AG04450 (cell line): ENCODE data around the gene IRF2BPL. TPM values are rescaled to one million over a fixed set of nuclear protein-coding genes. Genes with fewer than 3 reads are reported as not detected.

ENCODE experiments used
- CTCF ChIA-PET: fragments of 300-600, 350-600 bp; formaldehyde crosslinking; extraction: SDS; loops from one replicate; lab custom pipeline; 2022; ENCODE audit warnings: antibody characterized with exemption, inconsistent platforms; lab: Charles Lee
- POLR2A ChIA-PET: fragments of 350-600 bp; formaldehyde crosslinking; extraction: SDS; loops from one replicate; lab custom pipeline; 2021; ENCODE audit warnings: antibody characterized with exemption, inconsistent platforms; lab: Yijun Ruan, JAX
- DNase-seq: peaks from one replicate; pipeline ENCODE4 v3.0.0-alpha.2; 2011; ENCODE audit warnings: low read depth, low spot score
- H3K27ac ChIP-seq: one replicate; pipeline ENCODE4 v1.5.1; 2012; ENCODE audit warnings: low read depth, low read length, control low read depth
- H3K27me3 ChIP-seq: one replicate; pipeline ENCODE4 v1.6.0; 2012; ENCODE audit warnings: low read length; ENCODE audit not compliant: control insufficient read depth, insufficient read depth
- H3K4me3 ChIP-seq: 2 replicates; pipeline ENCODE4 v1.5.1; 2011; ENCODE audit warnings: mild to moderate bottlenecking, low read depth, low read length, control low read depth
- H3K9me3 ChIP-seq: 2 replicates; pipeline ENCODE4 v1.5.1; 2012; ENCODE audit warnings: low read length; ENCODE audit not compliant: control insufficient read depth, insufficient read depth
- polyA plus RNA-seq: library from polyadenylated mRNA; depleted of rRNA; stranded (reverse); fragments of >200 nt; gene quantifications from 2 replicates; pipeline ENCODE4 v1.2.3, GENCODE V29; 2011
- TF ChIP-seq, protein P1 (sequence below): IDR thresholded peaks from 2 replicates; pipeline ENCODE4 v1.5.1; 2011; ENCODE audit warnings: low read depth, low read length, control low read depth, inconsistent platforms

Gene IRF2BPL
- polyA plus RNA-seq, 1 experiment = 17.1 TPM

- peak overlapping the region; percentile 65 for H3K27ac ChIP-seq
- CTCF ChIA-PET = interaction anchor here (1.1 to 1.3 kb wide), 2 partner anchors 73 to 110 kb away, joined by 3 to 4 read pairs; no protein-coding TSS in a partner anchor
Observed at GRCh38 chr14:76985540-76986230, 42.8 kb downstream of the IRF2BPL start.

GRCh38 chr14:76984787-76985375 is 43.6 kb downstream of the IRF2BPL start:
- Histone ChIP-seq H3K27ac (peak overlapping the region; percentile 21), H3K27me3 (no peaks in the 10 kb centered on the region), H3K4me3 (no peak overlapping the region), H3K9me3 (peaks cover 7% of the 10 kb centered on the region)
- DNase-seq = no peak
- ChIA-PET CTCF (interaction anchor here (0.8 to 1.3 kb wide), 4 partner anchors 68 to 109 kb away, joined by 3 to 4 read pairs (median 4); no protein-coding TSS in a partner anchor), POLR2A (interaction anchor here (0.7 kb wide), 1 partner anchor 23 kb away, joined by 3 read pairs; no protein-coding TSS in a partner anchor)
- TF ChIP-seq, protein P1, sequence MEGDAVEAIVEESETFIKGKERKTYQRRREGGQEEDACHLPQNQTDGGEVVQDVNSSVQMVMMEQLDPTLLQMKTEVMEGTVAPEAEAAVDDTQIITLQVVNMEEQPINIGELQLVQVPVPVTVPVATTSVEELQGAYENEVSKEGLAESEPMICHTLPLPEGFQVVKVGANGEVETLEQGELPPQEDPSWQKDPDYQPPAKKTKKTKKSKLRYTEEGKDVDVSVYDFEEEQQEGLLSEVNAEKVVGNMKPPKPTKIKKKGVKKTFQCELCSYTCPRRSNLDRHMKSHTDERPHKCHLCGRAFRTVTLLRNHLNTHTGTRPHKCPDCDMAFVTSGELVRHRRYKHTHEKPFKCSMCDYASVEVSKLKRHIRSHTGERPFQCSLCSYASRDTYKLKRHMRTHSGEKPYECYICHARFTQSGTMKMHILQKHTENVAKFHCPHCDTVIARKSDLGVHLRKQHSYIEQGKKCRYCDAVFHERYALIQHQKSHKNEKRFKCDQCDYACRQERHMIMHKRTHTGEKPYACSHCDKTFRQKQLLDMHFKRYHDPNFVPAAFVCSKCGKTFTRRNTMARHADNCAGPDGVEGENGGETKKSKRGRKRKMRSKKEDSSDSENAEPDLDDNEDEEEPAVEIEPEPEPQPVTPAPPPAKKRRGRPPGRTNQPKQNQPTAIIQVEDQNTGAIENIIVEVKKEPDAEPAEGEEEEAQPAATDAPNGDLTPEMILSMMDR = no peak

More at GRCh38 chr14:76985540-76986230, 42.8 kb downstream of the IRF2BPL start:
- POLR2A ChIA-PET = interaction anchor here (0.7 kb wide), 1 partner anchor 24 kb away, joined by 3 read pairs; no protein-coding TSS in a partner anchor
- no peak for DNase-seq
- peaks cover 7% of the 10 kb centered on the region for H3K9me3 ChIP-seq
- no peak overlapping the region for H3K4me3 ChIP-seq
- H3K27me3 ChIP-seq = no peaks in the 10 kb centered on the region
- TF ChIP-seq, protein P1 = no peak

DNA sequence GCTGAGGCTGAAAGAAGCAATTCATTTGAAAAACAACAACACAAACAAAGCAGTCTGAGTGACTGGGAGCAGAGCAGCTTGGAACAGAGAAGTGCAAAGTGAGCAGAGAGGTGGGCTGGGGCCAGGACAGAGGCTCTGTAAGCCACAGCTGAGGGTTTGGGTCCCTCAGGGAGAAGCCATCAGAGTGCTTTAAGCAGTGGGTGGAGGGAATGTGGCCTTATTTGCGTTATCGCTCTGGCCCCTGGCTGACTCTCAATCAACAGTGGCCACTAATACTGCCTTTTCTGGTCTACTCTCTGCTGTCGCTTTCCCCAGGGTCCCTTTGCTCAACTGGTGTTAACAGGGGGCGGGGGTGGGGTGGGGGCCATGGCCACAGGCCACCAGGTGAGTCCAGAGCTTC is 44.2 kb downstream of the IRF2BPL start:
- ChIA-PET POLR2A (interaction anchor here (0.7 kb wide), 1 partner anchor 999 kb away, joined by 5 read pairs; the partner anchor contains the start of gene IFT43), CTCF (interaction anchor here (1.1 to 1.3 kb wide), 2 partner anchors 67 to 109 kb away, joined by 3 read pairs; no protein-coding TSS in a partner anchor)
- H3K9me3 ChIP-seq = peaks cover 7% of the 10 kb centered on the region
- DNase-seq = no peak
- no peak overlapping the region for H3K4me3 ChIP-seq
- TF ChIP-seq, protein P1 = no peak
- H3K27ac ChIP-seq = no peak overlapping the region
- no peaks in the 10 kb centered on the region for H3K27me3 ChIP-seq

- H3K27ac ChIP-seq = no peak overlapping the region
- TF ChIP-seq, protein P1 = no peak
- no peak overlapping the region for H3K4me3 ChIP-seq
- H3K9me3 ChIP-seq = peaks cover 7% of the 10 kb centered on the region
- POLR2A ChIA-PET = no interaction called here
- H3K27me3 ChIP-seq = no peaks in the 10 kb centered on the region
- CTCF ChIA-PET = no interaction called here
- no peak for DNase-seq
Observed at GRCh38 chr14:76981670-76982069, 46.8 kb downstream of the IRF2BPL start.
